Tibial artery (tissue), 4 donors: ENCODE measurements around the gene FGFRL1.
"Not testable (repeated sequence)": the region's sequence is repeated elsewhere in the genome, so short reads cannot be mapped to it uniquely, and the experiment has no call there.

Experiments used
- DNase-seq, 2 donors: peaks; one replicate each; pipeline ENCODE4 v3.0.0-alpha.2; 2019
- H3K27ac ChIP-seq, 2 donors: fragments of 200-600 bp; sonication (generic) in 1 of 2; 1 replicate in 1 of 2; 2 replicates in 1 of 2; pipeline ENCODE4 v1.5.1; 2018 to 2019; ENCODE audit warnings: mild to moderate bottlenecking in 1 of 2
- H3K27me3 ChIP-seq, 2 donors: fragments of 200-600 bp; sonication (generic) in 1 of 2; one replicate each; pipeline versions ENCODE4 v1.5.1 to v1.6.0; 2016 to 2019
- H3K36me3 ChIP-seq, 3 donors: fragments of 200-600 bp; sonication (generic) in 2 of 3; one replicate each; pipeline ENCODE4 v1.5.1; 2016 to 2019; ENCODE audit warnings: mild to moderate bottlenecking in 2 of 3
- H3K4me1 ChIP-seq, 4 donors: fragments of 200-600 bp; sonication (generic) in 2 of 4; 1 replicate in 3 of 4; 2 replicates in 1 of 4; pipeline ENCODE4 v1.5.1; 2016 to 2019
- H3K4me3 ChIP-seq, 2 donors: fragments of 200-600 bp; sonication (generic) in 1 of 2; 1 replicate in 1 of 2; 2 replicates in 1 of 2; pipeline ENCODE4 v1.5.1; 2018 to 2019; ENCODE audit warnings: mild to moderate bottlenecking in 2 of 2
- H3K9me3 ChIP-seq, 3 donors: fragments of 200-600 bp; sonication (generic) in 1 of 3; one replicate each; pipeline ENCODE4 v1.5.1; 2016 to 2019
- CTCF ChIP-seq, 2 experiments: fragments of 200-600 bp in 1 of 2; fragments of 450-650 bp in 1 of 2; IDR thresholded peaks; one replicate each; pipeline ENCODE4 v1.5.1; 2017 to 2019; ENCODE audit warnings: antibody characterized with exemption in 2 of 2, mild to moderate bottlenecking in 1 of 2, moderate library complexity in 1 of 2
- intact Hi-C: fragments of 100-400 bp; cut with DNase I; formaldehyde crosslinking; loops from one replicate; pipeline ENCODE4 v1.15.0; 2023; ENCODE audit warnings: low total_unique reads

The FGFRL1 gene

GRCh38 chr4:1053080-1053661, 41.7 kb downstream of the FGFRL1 start:
- Histone ChIP-seq H3K27me3 (peaks cover 0 to 74% of the 10 kb centered on the region in 2 donors), H3K4me3 (peak overlapping the region in 1 of 2 donors; percentile 6), H3K27ac (no peak overlapping the region), H3K36me3 (no peaks in the 10 kb centered on the region), H3K4me1 (peaks cover 0 to 26% (median 19%) of the 10 kb centered on the region in 4 donors), H3K9me3 (no peaks in the 10 kb centered on the region)
- TF ChIP-seq CTCF (IDR thresholded peaks at IDR 0.05): no peak
- DNase-seq: peak in 1 of 2 donors; percentile 61
- intact Hi-C loops: no loop called here

DNA sequence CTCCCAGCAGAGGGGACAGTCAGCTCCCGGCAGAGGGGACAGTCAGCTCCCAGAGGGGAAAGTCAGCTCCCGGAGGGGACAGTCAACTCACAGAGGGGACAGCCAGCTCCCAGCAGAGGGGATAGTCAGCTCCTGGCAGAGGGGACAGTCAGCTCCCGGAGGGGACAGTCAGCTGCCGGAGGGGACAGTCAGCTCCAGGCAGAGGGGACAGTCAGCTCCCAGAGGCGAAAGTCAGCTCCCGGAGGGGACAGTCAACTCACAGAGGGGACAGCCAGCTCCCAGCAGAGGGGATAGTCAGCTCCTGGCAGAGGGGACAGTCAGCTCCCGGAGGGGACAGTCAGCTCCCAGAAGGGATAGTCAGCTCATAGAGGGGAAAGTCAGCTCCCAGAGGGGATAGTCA, 42.5 kb downstream of the FGFRL1 start:
- Histone ChIP-seq H3K27me3 (peaks cover 0 to 80% of the 10 kb centered on the region in 2 donors), H3K4me1 (peaks cover 0 to 29% (median 19%) of the 10 kb centered on the region in 4 donors)

GRCh38 chr4:1054696-1055242, 43.3 kb downstream of the FGFRL1 start:
- H3K36me3 ChIP-seq, H3K27ac ChIP-seq, intact Hi-C loops, H3K4me3 ChIP-seq, H3K9me3 ChIP-seq: not testable (repeated sequence)
- peaks cover 0 to 30% (median 19%) of the 10 kb centered on the region in 4 donors for H3K4me1 ChIP-seq
- peak in 1 of 2 donors; percentile 35 for DNase-seq
- peaks cover 0 to 78% of the 10 kb centered on the region in 2 donors for H3K27me3 ChIP-seq

More for the DNA sequence above, 42.5 kb downstream of the FGFRL1 start:
- H3K9me3 ChIP-seq, H3K27ac ChIP-seq, H3K36me3 ChIP-seq, intact Hi-C loops: not testable (repeated sequence)
- H3K4me3 ChIP-seq: peak overlapping the region in 1 of 2 donors; percentile 6
- peak in 1 of 2 donors; percentile 28 for DNase-seq

DNA sequence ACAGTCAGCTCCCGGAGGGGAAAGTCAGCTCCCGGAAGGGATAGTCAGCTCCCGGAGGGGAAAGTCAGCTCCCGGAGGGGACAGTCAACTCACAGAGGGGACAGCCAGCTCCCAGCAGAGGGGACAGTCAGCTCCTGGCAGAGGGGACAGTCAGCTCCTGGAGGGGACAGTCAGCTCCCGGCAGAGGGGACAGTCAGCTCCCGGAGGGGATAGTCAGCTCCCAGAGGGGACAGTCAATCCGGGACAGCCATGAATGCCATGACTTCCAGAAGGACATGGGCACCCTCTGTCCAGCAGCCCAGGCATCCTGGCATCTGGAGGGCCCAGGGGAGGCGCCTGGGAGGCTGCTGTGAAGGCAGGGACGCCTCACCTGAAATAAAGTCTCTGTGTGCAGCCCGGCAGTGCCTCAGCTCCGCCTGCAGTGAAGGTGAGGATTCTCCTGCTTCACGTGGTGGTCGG, 43.8 kb downstream of the FGFRL1 start:
- H3K9me3 ChIP-seq, intact Hi-C loops, H3K4me3 ChIP-seq, H3K27ac ChIP-seq, H3K36me3 ChIP-seq: not testable (repeated sequence)
- Histone ChIP-seq H3K27me3 (peaks cover 0 to 76% of the 10 kb centered on the region in 2 donors), H3K4me1 (peaks cover 0 to 30% (median 19%) of the 10 kb centered on the region in 4 donors)
- peak in 1 of 2 donors; percentile 38 for DNase-seq

- no peak overlapping the region for H3K27ac ChIP-seq
- H3K4me1 ChIP-seq: peaks cover 0 to 30% (median 19%) of the 10 kb centered on the region in 4 donors
- DNase-seq: peak in 1 of 2 donors; percentile 48
- H3K9me3 ChIP-seq: no peaks in the 10 kb centered on the region
- intact Hi-C loops: no loop called here
- no peaks in the 10 kb centered on the region for H3K36me3 ChIP-seq
- no peak overlapping the region for H3K4me3 ChIP-seq
- H3K27me3 ChIP-seq: peaks cover 0 to 76% of the 10 kb centered on the region in 2 donors
- TF ChIP-seq CTCF (IDR thresholded peaks at IDR 0.05): no peak
Observed at GRCh38 chr4:1055721-1056590, 44.5 kb downstream of the FGFRL1 start.

DNA sequence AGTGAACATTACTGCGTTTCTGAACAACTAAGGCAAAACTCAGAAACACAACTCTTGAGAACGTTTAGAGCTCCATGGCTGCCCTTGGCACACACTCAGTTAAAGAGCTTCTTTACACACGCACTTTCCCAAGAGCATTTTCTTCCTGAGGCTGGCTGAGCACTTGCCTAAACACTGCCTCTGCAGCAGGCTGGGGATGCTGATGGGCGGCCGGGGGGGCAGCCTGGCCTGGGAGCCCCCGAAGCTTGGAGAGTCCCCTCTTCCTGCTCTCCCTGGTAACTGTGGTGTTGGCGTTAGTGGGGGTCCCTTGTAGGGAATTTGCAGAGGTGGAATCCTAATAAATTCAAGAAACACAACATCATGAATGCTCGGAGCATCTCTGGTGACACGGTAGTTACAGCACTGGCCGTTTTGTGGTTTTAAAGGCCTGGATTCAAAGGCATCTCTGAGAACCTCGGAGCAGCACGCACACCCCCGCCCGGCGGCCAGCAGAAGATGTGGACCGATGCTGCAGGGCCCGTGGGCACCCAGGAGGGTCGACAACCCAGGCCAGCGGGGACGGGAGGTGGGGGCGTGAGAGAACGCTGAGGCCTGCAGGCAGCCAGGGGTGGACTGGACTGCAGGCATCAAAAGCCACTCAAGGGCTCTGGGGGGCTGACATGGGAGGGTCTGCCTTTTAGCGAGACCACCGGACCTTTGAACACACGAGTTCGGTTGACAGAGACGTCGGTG, 45.4 kb downstream of the FGFRL1 start:
- Histone ChIP-seq H3K27me3 (peaks cover 0 to 76% of the 10 kb centered on the region in 2 donors), H3K27ac (no peak overlapping the region), H3K9me3 (no peaks in the 10 kb centered on the region), H3K4me1 (peaks cover 0 to 30% (median 19%) of the 10 kb centered on the region in 4 donors), H3K36me3 (no peaks in the 10 kb centered on the region), H3K4me3 (no peak overlapping the region)
- intact Hi-C loops: no loop called here
- TF ChIP-seq CTCF (IDR thresholded peaks at IDR 0.05): no peak
- DNase-seq: peak in 1 of 2 donors; percentile 56
